ENCODE measurements around the gene ADARB1. TPM values are rescaled to one million over a fixed set of nuclear protein-coding genes. Genes with fewer than 3 reads are reported as not detected.

Gene ADARB1
- total and polyA plus RNA-seq, 2 experiments from 2014 or later = 4.8 to 14.8 TPM

- ATAC-seq (no peak), DNase-seq (ENCODE audit: low spot score) (no peak)
- Histone ChIP-seq H3K36me3 (ENCODE audit: insufficient read depth) (peaks cover 16% of the 10 kb centered on the region; the same call in 1 of the 2 replicates), H2AFZ (no peak overlapping the region), H3K27me3 (ENCODE audit: insufficient read depth) (no peaks in the 10 kb centered on the region), H3K4me3 (no peak overlapping the region), H3K4me2 (no peak overlapping the region), H3F3A (replicated peaks; ENCODE audit: low read depth) (0 out of 2 replicates have a peak, but pooled peaks cover 2% of the 10 kb centered on the region), H4K20me1 (replicated peaks; ENCODE audit: insufficient read depth) (peaks cover 5% of the 10 kb centered on the region; the same call in 1 of the 2 replicates), H3K9me2 (ENCODE audit: insufficient read depth) (no peaks in the 10 kb centered on the region), H3K27ac (ENCODE audit: low read depth) (no peak overlapping the region), H3K79me2 (replicated peaks; ENCODE audit: insufficient read depth) (peaks cover 10% of the 10 kb centered on the region), H3K4me1 (ENCODE audit: insufficient read depth) (no peaks in the 10 kb centered on the region)
- Mint-ChIP-seq H3K27ac (no peak overlapping the region), H3K4me3 (no peak overlapping the region), H3K27me3 (ENCODE audit: insufficient read depth, low read depth, poor library complexity) (peaks cover 9% of the 10 kb centered on the region), H3K4me1 (no peaks in the 10 kb centered on the region; the same call in 2 of the 3 replicates), H3K36me3 (ENCODE audit: low read depth) (peaks cover 51% of the 10 kb centered on the region), H3K9me3 (peaks cover 7% of the 10 kb centered on the region; the same call in 1 of the 3 replicates)
- no peak for TF ChIP-seq ZNF462 (CRISPR knock-in tag; IDR thresholded peaks at IDR 0.05)
- TF ChIP-seq ZNF331 (CRISPR knock-in tag; IDR thresholded peaks at IDR 0.05; ENCODE audit: low read depth) = no peak
- TF ChIP-seq STAT1 (IDR thresholded peaks at IDR 0.05; ENCODE audit: unreplicated experiment) = no peak
- no peak for TF ChIP-seq ZNF114 (CRISPR knock-in tag; IDR thresholded peaks at IDR 0.05)
Measured at GRCh38 chr21:45266518-45267389, 192.4 kb downstream of the ADARB1 start.

GRCh38 chr21:45267390-45267760 lies 193.0 kb downstream of the ADARB1 start:
- Histone ChIP-seq H3K4me1 (ENCODE audit: insufficient read depth) (no peaks in the 10 kb centered on the region), H3K4me2 (no peak overlapping the region), H3F3A (replicated peaks; ENCODE audit: low read depth) (0 out of 2 replicates have a peak, but pooled peaks cover 2% of the 10 kb centered on the region), H3K27me3 (ENCODE audit: insufficient read depth) (no peaks in the 10 kb centered on the region), H2AFZ (no peak overlapping the region), H4K20me1 (replicated peaks; ENCODE audit: insufficient read depth) (peaks cover 8% of the 10 kb centered on the region; the same call in 1 of the 2 replicates), H3K9me2 (ENCODE audit: insufficient read depth) (no peaks in the 10 kb centered on the region), H3K27ac (ENCODE audit: low read depth) (no peak overlapping the region), H3K79me2 (replicated peaks; ENCODE audit: insufficient read depth) (peaks cover 17% of the 10 kb centered on the region), H3K36me3 (ENCODE audit: insufficient read depth) (peaks cover 16% of the 10 kb centered on the region; the same call in 1 of the 2 replicates), H3K4me3 (no peak overlapping the region)
- Mint-ChIP-seq H3K4me3 (no peak overlapping the region), H3K9me3 (peaks cover 7% of the 10 kb centered on the region; the same call in 1 of the 3 replicates), H3K27ac (no peak overlapping the region), H3K27me3 (ENCODE audit: insufficient read depth, low read depth, poor library complexity) (peaks cover 8% of the 10 kb centered on the region), H3K4me1 (no peaks in the 10 kb centered on the region; the same call in 2 of the 3 replicates), H3K36me3 (ENCODE audit: low read depth) (peaks cover 51% of the 10 kb centered on the region)
- ATAC-seq (no peak), DNase-seq (ENCODE audit: low spot score) (no peak)
- TF ChIP-seq EZH2phosphoT487 (IDR thresholded peaks at IDR 0.05; ENCODE audit: unreplicated experiment) (no peak), ZNF331 (CRISPR knock-in tag; IDR thresholded peaks at IDR 0.05; ENCODE audit: low read depth) (no peak), JUNB (IDR thresholded peaks at IDR 0.05; ENCODE audit: unreplicated experiment) (no peak), REST (IDR thresholded peaks at IDR 0.05; ENCODE audit: unreplicated experiment) (no peak), CREB1 (CRISPR knock-in tag; IDR thresholded peaks at IDR 0.05; ENCODE audit: low read depth) (no peak)
